Fibroblast of lung (primary cell): ENCODE results near the gene XPR1. TPM values are rescaled to one million over a fixed set of nuclear protein-coding genes. Genes with fewer than 3 reads are reported as not detected.

Source experiments
- DNase-seq, 2 donors: peaks; one replicate each; pipeline versions ENCODE4 v3.0.0 to v3.0.0-alpha.2; 2010; ENCODE audit warnings: low read depth in 2 of 2
- H2AFZ ChIP-seq: 2 replicates; pipeline ENCODE4 v1.5.1; 2012; ENCODE audit warnings: low read length, control low read depth, inconsistent platforms
- H3K27ac ChIP-seq: 2 replicates; pipeline ENCODE4 v1.5.1; 2011; ENCODE audit warnings: low read length, control low read depth; ENCODE audit not compliant: insufficient read depth
- H3K27me3 ChIP-seq: 2 replicates; pipeline ENCODE4 v1.5.1; 2011; ENCODE audit warnings: mild to moderate bottlenecking, low read length; ENCODE audit not compliant: control insufficient read depth, insufficient read depth
- H3K36me3 ChIP-seq: 2 replicates; pipeline ENCODE4 v1.5.1; 2011; ENCODE audit warnings: low read length; ENCODE audit not compliant: control insufficient read depth, insufficient read depth
- H3K4me1 ChIP-seq: 2 replicates; pipeline ENCODE4 v1.5.1; 2011; ENCODE audit warnings: low read length; ENCODE audit not compliant: control insufficient read depth, insufficient read depth; ENCODE audit errors: extremely low read depth
- H3K4me2 ChIP-seq: 2 replicates; pipeline ENCODE4 v1.5.1; 2011; ENCODE audit warnings: low read length, control low read depth; ENCODE audit not compliant: insufficient read depth; ENCODE audit errors: extremely low read depth
- H3K4me3 ChIP-seq, 4 experiments: fragments of 200-600 bp in 1 of 4; sonication (generic) in 1 of 4; replicated peaks in 1 of 4; 2 replicates each; pipeline ENCODE4 v1.5.1; 2011 to 2016; ENCODE audit warnings: low read length in 4 of 4, low read depth in 3 of 4, mild to moderate bottlenecking in 3 of 4, control low read depth in 2 of 4, inconsistent platforms in 1 of 4, mixed read lengths in 1 of 4; ENCODE audit not compliant: insufficient read depth in 1 of 4; ENCODE audit errors: control extremely low read depth in 1 of 4
- H3K79me2 ChIP-seq: 2 replicates; pipeline ENCODE4 v1.5.1; 2012; ENCODE audit warnings: mild to moderate bottlenecking, low read length, inconsistent platforms; ENCODE audit not compliant: control insufficient read depth, insufficient read depth
- H3K9ac ChIP-seq: 2 replicates; pipeline ENCODE4 v1.5.1; 2011; ENCODE audit warnings: mild to moderate bottlenecking, low read length, control low read depth; ENCODE audit not compliant: insufficient read depth
- H3K9me3 ChIP-seq: 2 replicates; pipeline ENCODE4 v1.5.1; 2012; ENCODE audit warnings: low read depth, low read length; ENCODE audit not compliant: control insufficient read depth, insufficient read depth
- H4K20me1 ChIP-seq: 2 replicates; pipeline ENCODE4 v1.5.1; 2011; ENCODE audit warnings: low read length; ENCODE audit not compliant: control insufficient read depth, insufficient read depth; ENCODE audit errors: extremely low read depth
- CTCF ChIP-seq, 2 donors: IDR thresholded peaks in 1 of 2; conservative IDR thresholded peaks in 1 of 2; 1 replicate in 1 of 2; 2 replicates in 1 of 2; pipeline ENCODE4 v1.5.1; 2011 to 2012; ENCODE audit warnings: low read length in 2 of 2, control low read depth in 1 of 2, inconsistent platforms in 1 of 2, low read depth in 1 of 2, mild to moderate bottlenecking in 1 of 2
- EZH2 ChIP-seq: IDR thresholded peaks from 2 replicates; pipeline ENCODE4 v1.5.1; 2012; ENCODE audit warnings: low read length, control low read depth, mild to moderate bottlenecking; ENCODE audit errors: missing control alignments
- polyA plus RNA-seq, 2 donors: library from polyadenylated mRNA; depleted of rRNA in 1 of 2; stranded (reverse) in 1 of 2; unstranded in 1 of 2; fragments of >200 nt; gene quantifications; 2 replicates each; pipeline ENCODE4 v1.2.1, GENCODE V29; 2011 to 2012; ENCODE audit warnings: missing spikeins in 1 of 2
- total RNA-seq: library from RNA; depleted of rRNA; stranded (reverse); fragments of >200 nt; gene quantifications from 2 replicates; pipeline ENCODE4 v1.2.1, GENCODE V29; 2014

The XPR1 gene
- total and polyA plus RNA-seq, 2 donors (not counting 1 experiment from before 2014, with no cell fraction given) = 18.4 to 31.5 TPM

- H3K36me3 ChIP-seq = no peaks in the 10 kb centered on the region
- H2AFZ ChIP-seq = no peak overlapping the region
- no peak overlapping the region for H3K9ac ChIP-seq
These were observed 5.1 kb upstream of the XPR1 start for GRCh38 chr1:180626711-180627110.

GRCh38 chr1:180627411-180627810 is 4.4 kb upstream of the XPR1 start:
- Histone ChIP-seq H4K20me1 (no peaks in the 10 kb centered on the region), H3K4me3 (no peak overlapping the region), H3K36me3 (no peaks in the 10 kb centered on the region), H3K4me2 (no peak overlapping the region), H3K9me3 (no peaks in the 10 kb centered on the region), H3K9ac (no peak overlapping the region), H3K27me3 (no peaks in the 10 kb centered on the region), H3K4me1 (no peaks in the 10 kb centered on the region), H2AFZ (no peak overlapping the region), H3K79me2 (no peaks in the 10 kb centered on the region), H3K27ac (no peak overlapping the region)
- TF ChIP-seq EZH2 (no peak), CTCF (conservative IDR thresholded peaks at IDR 0.05 in 1 of 2, IDR thresholded peaks at IDR 0.05 in 1 of 2; ENCODE audit: low read depth in 1 of 2, low read length in 2 of 2) (no peak)
- peak in 1 of 2 donors; percentile 40 for DNase-seq

More at GRCh38 chr1:180626711-180627110, 5.1 kb upstream of the XPR1 start:
- no peak for DNase-seq
- TF ChIP-seq EZH2 = no peak
- no peak for TF ChIP-seq CTCF (conservative IDR thresholded peaks at IDR 0.05 in 1 of 2, IDR thresholded peaks at IDR 0.05 in 1 of 2; ENCODE audit: low read depth in 1 of 2, low read length in 2 of 2)
- Histone ChIP-seq H3K4me1 (no peaks in the 10 kb centered on the region), H4K20me1 (no peaks in the 10 kb centered on the region), H3K4me3 (no peak overlapping the region), H3K4me2 (no peak overlapping the region), H3K79me2 (no peaks in the 10 kb centered on the region), H3K27ac (no peak overlapping the region), H3K27me3 (no peaks in the 10 kb centered on the region), H3K9me3 (no peaks in the 10 kb centered on the region)

- Histone ChIP-seq H3K9me3 (no peaks in the 10 kb centered on the region), H3K4me1 (no peaks in the 10 kb centered on the region), H3K9ac (no peak overlapping the region), H3K27ac (no peak overlapping the region), H3K79me2 (peaks cover 3% of the 10 kb centered on the region), H3K27me3 (no peaks in the 10 kb centered on the region), H4K20me1 (no peaks in the 10 kb centered on the region), H2AFZ (no peak overlapping the region), H3K4me2 (no peak overlapping the region), H3K4me3 (no peak overlapping the region), H3K36me3 (no peaks in the 10 kb centered on the region)
- no peak for DNase-seq
- TF ChIP-seq CTCF (conservative IDR thresholded peaks at IDR 0.05 in 1 of 2, IDR thresholded peaks at IDR 0.05 in 1 of 2; ENCODE audit: low read depth in 1 of 2, low read length in 2 of 2) (no peak), EZH2 (no peak)
These were observed 3.2 kb upstream of the XPR1 start for GRCh38 chr1:180628646-180629045.
